Progenitor cell of endocrine pancreas (in vitro differentiated cells): ENCODE measurements around the gene LGR6. TPM values are rescaled to one million over a fixed set of nuclear protein-coding genes. Genes with fewer than 3 reads are reported as not detected.

Experiments
- DNase-seq: peaks from one replicate; pipeline ENCODE4 v3.0.0; 2021; ENCODE audit warnings: low spot score; ENCODE audit not compliant: unreplicated experiment
- H3K27ac Mint-ChIP-seq: 2 replicates; pipeline ENCODE4 v1.8.0; 2021; ENCODE audit warnings: mild to moderate bottlenecking, moderate library complexity, mixed read lengths
- H3K27me3 Mint-ChIP-seq: 2 replicates; pipeline ENCODE4 v1.8.0; 2021; ENCODE audit warnings: mixed read lengths
- H3K36me3 Mint-ChIP-seq: 2 replicates; pipeline ENCODE4 v1.8.0; 2022; ENCODE audit warnings: mixed read lengths; ENCODE audit not compliant: insufficient read depth
- H3K4me1 Mint-ChIP-seq: 2 replicates; pipeline ENCODE4 v1.8.0; 2021; ENCODE audit warnings: low read depth, mixed read lengths
- H3K4me3 Mint-ChIP-seq: 2 replicates; pipeline ENCODE4 v1.8.0; 2021; ENCODE audit warnings: low read depth, mild to moderate bottlenecking, moderate library complexity, mixed read lengths
- H3K9me3 Mint-ChIP-seq: 2 replicates; pipeline ENCODE4 v1.8.0; 2021; ENCODE audit warnings: low read depth, mixed read lengths
- total RNA-seq: library from RNA; stranded (reverse); gene quantifications from 2 replicates; pipeline ENCODE4 v1.2.1, GENCODE V29; 2021
- TF ChIP-seq, protein P1 (sequence below): fragments of 200-600 bp; sonication (generic); IDR thresholded peaks from one replicate; pipeline ENCODE4 v1.5.0; 2021; ENCODE audit warnings: antibody characterized with exemption, mild to moderate bottlenecking; ENCODE audit not compliant: unreplicated experiment

The LGR6 gene
- total RNA-seq, 1 donor from 2014 or later = 0.50 TPM

DNA sequence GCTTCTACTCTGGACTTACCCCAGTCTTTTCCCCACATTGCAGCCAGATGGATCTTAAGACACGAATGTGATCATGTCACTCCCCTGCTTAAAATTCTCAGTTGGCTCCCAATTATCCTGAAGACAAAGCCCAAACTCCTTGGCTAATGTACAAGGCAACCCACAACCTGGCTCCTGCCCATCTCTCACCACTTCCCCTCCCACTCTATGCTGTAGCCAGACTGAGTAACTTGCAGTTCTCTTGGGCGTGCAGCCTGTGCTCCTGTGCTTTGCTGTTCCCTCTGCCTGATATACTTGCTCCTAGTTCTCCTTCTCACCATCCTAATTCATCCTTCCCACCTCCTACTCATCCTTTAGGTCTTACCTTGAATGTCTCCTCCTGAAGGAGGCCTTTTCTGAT, 56.2 kb downstream of the LGR6 start:
- H3K4me3 Mint-ChIP-seq = no peak overlapping the region
- DNase-seq = no peak
- peaks cover 38% of the 10 kb centered on the region for H3K27me3 Mint-ChIP-seq
- no peak overlapping the region for H3K27ac Mint-ChIP-seq
- H3K4me1 Mint-ChIP-seq = no peaks in the 10 kb centered on the region
- H3K36me3 Mint-ChIP-seq = no peaks in the 10 kb centered on the region
- H3K9me3 Mint-ChIP-seq = no peaks in the 10 kb centered on the region
- TF ChIP-seq, protein P1, sequence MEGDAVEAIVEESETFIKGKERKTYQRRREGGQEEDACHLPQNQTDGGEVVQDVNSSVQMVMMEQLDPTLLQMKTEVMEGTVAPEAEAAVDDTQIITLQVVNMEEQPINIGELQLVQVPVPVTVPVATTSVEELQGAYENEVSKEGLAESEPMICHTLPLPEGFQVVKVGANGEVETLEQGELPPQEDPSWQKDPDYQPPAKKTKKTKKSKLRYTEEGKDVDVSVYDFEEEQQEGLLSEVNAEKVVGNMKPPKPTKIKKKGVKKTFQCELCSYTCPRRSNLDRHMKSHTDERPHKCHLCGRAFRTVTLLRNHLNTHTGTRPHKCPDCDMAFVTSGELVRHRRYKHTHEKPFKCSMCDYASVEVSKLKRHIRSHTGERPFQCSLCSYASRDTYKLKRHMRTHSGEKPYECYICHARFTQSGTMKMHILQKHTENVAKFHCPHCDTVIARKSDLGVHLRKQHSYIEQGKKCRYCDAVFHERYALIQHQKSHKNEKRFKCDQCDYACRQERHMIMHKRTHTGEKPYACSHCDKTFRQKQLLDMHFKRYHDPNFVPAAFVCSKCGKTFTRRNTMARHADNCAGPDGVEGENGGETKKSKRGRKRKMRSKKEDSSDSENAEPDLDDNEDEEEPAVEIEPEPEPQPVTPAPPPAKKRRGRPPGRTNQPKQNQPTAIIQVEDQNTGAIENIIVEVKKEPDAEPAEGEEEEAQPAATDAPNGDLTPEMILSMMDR = no peak

DNA sequence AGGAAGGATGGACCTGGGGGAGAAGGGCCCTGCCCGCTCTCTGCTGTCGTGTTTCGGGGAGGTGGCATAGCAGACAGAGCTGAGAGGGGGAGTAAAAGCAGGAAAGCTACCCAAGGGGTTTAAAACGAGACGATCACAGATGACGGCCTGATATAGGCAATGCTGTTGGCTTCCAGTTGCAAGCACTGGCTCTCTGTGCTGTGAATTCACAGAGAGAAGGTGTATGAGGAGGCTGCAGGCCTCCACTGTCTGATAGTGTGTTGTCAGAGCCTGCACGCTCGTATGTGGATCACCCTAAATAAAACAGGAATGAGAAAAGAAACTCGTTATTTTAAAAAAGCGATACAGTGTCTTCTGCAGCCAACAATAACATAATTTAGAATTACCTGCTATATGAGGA, 57.4 kb downstream of the LGR6 start:
- TF ChIP-seq, protein P1 = no peak

DNA sequence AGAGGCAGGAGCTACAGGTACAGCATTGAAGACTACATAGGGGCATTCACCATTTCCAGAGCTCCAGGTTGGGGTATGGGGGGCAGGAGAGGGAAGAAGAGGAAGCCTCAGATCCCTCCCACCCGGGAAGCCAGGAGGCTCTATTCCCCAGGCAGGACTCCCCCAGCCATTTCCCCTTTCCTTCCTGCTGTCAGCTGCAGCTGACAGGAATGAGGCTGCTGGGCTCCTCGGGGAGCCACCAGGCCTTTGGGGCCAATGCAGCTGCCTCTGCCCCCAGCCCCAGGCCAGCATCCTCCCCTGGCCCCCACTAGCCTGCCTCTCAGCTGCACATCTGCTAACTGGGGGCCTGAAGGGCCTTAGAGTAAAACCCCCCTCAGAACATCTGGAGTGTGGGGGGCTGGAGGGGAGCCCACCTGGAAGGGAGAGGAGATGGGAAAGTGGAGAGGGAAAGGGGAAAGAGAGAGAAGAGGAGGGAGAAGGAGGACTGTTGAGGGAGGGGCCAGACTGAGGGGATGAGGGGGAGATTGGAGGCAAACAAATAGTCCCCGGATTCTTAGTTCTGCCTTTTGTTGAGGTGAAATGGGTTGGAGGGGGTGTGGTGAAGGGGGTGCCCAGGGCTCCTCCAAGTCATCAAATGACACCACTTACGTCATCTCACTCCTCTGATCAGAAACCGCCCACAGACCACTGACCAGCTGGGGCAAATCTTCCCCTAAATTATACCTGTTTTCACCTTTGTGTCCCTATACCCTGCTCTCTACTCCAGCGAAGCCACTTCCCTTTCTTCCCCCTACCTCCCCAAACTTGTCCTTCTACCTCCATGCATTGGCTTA, 58.0 kb downstream of the LGR6 start:
- Mint-ChIP-seq H3K4me3 (no peak overlapping the region), H3K4me1 (no peaks in the 10 kb centered on the region), H3K27ac (no peak overlapping the region), H3K27me3 (peaks cover 39% of the 10 kb centered on the region), H3K36me3 (no peaks in the 10 kb centered on the region), H3K9me3 (peaks cover under 1% of the 10 kb centered on the region)
- no peak for DNase-seq
- TF ChIP-seq, protein P1 = no peak

More for the DNA sequence above, 57.4 kb downstream of the LGR6 start:
- no peak overlapping the region for H3K4me3 Mint-ChIP-seq
- no peaks in the 10 kb centered on the region for H3K36me3 Mint-ChIP-seq
- H3K27me3 Mint-ChIP-seq = peaks cover 39% of the 10 kb centered on the region
- H3K27ac Mint-ChIP-seq = no peak overlapping the region
- H3K4me1 Mint-ChIP-seq = no peaks in the 10 kb centered on the region
- DNase-seq = no peak
- H3K9me3 Mint-ChIP-seq = no peaks in the 10 kb centered on the region

DNA sequence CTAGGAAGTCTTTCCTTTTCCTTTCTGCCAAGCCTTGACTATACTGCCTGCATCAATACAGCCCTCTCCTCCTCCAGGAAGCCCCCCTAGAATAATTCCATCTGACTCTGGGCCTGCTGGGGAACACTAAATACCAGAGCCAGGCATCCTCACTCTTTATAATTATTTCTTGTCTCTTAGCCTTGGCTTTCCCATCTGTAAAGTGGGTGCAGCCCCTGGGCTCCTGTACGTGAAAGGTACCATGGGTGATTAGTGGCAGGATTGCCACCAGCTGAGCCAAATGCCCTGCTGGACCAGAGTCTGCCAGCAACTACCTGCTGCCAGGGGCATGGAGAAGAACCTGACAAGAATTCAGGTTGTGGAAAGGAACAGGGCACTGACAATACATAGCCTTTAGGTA, 58.7 kb downstream of the LGR6 start:
- H3K27me3 Mint-ChIP-seq = peaks cover 38% of the 10 kb centered on the region
- TF ChIP-seq, protein P1 = no peak
- no peak overlapping the region for H3K27ac Mint-ChIP-seq
- peaks cover 3% of the 10 kb centered on the region for H3K9me3 Mint-ChIP-seq
- no peaks in the 10 kb centered on the region for H3K4me1 Mint-ChIP-seq
- DNase-seq = no peak
- H3K36me3 Mint-ChIP-seq = no peaks in the 10 kb centered on the region
- H3K4me3 Mint-ChIP-seq = no peak overlapping the region

DNA sequence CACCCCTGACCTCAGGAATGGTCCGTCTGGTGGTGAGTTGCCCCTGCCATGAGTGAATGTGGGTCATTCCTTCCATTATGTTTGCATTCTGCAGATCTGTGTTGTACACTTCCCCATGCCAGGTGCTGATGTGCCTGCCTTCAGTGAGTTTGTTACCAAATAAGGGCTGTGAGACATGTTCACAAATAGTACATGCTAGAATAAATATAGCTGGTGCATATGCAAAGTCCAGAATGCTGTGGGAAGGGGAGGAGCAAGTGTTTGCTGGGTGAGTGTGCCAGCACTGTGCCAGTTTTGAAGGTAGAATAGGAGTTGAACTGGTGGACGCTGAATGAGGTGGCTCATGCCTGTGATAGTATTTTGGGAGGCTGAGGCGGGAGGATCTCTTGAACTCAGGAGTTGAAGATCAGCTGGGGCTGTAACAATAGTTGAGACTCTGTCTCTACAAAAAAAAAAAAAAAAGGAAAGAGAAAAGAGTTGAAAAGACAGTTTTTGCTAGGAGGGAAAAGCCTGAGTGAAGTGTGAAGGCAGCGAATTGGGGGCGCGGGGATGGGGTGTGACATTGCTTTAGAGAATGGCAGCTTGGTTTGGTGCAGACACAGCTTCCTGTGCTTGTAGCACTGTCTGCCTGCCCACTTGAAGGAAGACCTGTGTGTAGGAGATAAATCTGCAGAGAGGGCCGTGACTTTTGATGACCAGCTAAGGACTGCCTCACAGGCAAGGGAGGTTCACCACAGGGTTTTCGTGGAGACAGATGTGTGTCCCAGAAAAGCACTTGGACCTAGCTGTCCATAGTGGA, 61.1 kb downstream of the LGR6 start:
- Mint-ChIP-seq H3K4me1 (no peaks in the 10 kb centered on the region), H3K27me3 (peaks cover 22% of the 10 kb centered on the region), H3K27ac (no peak overlapping the region), H3K36me3 (no peaks in the 10 kb centered on the region), H3K9me3 (peaks cover 3% of the 10 kb centered on the region), H3K4me3 (no peak overlapping the region)
- TF ChIP-seq, protein P1 = no peak
- no peak for DNase-seq
